Stimulated activated CD8-positive, alpha-beta memory T cell treated with anti-CD3 and anti-CD28 coated beads, Interleukin-2, amount 100 ng/mL, for 48 hours (primary cell): ENCODE measurements around the gene ASL.
"Not testable (repeated sequence)": the region's sequence is repeated elsewhere in the genome, so short reads cannot be mapped to it uniquely, and the experiment has no call there.

Source experiments
- DNase-seq, 2 donors: peaks; one replicate each; pipeline ENCODE4 v3.0.0-alpha.2; 2020; ENCODE audit warnings: low read depth in 2 of 2

Gene ASL

GRCh38 chr7:66119245-66119850 lies 43.7 kb downstream of the ASL start:
- DNase-seq = no peak

GRCh38 chr7:66123175-66123528 lies 47.5 kb downstream of the ASL start:
- no peak for DNase-seq

GRCh38 chr7:66124569-66124861 lies 48.9 kb downstream of the ASL start:
- not testable (repeated sequence) for DNase-seq

DNA sequence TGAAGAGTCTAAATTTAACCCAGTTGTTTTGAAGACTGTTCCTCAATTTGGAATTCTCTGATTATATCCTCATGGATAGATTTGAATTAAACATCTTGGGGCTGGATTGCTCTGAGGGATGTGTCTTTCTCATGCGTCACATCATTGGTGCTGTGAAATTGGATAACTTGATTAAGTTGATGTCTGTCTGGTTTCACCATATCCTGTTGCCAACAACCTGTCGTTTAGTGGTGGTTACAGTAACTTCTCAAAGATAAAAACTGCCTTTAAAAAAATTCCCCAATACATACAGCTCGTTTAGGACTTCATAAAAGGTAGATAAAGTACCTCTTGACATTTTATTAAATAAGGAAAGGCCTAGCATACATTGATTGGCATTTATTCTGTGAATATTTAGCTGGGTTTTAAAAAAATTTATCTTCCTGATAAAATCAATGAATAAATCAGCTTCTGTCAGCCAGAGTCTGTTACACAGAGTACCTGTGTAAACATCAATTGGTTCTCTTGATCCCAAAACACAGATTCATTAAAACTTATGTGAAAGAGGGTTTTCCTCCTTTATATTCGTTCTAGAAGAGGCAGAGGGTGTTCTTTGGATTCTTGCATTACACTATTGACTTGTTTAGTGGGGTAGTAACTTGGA lies 49.6 kb downstream of the ASL start:
- DNase-seq = no peak

GRCh38 chr7:66125781-66126352 lies 50.2 kb downstream of the ASL start:
- not testable (repeated sequence) for DNase-seq

- not testable (repeated sequence) for DNase-seq
Measured at GRCh38 chr7:66127172-66127571, 51.6 kb downstream of the ASL start.

DNA sequence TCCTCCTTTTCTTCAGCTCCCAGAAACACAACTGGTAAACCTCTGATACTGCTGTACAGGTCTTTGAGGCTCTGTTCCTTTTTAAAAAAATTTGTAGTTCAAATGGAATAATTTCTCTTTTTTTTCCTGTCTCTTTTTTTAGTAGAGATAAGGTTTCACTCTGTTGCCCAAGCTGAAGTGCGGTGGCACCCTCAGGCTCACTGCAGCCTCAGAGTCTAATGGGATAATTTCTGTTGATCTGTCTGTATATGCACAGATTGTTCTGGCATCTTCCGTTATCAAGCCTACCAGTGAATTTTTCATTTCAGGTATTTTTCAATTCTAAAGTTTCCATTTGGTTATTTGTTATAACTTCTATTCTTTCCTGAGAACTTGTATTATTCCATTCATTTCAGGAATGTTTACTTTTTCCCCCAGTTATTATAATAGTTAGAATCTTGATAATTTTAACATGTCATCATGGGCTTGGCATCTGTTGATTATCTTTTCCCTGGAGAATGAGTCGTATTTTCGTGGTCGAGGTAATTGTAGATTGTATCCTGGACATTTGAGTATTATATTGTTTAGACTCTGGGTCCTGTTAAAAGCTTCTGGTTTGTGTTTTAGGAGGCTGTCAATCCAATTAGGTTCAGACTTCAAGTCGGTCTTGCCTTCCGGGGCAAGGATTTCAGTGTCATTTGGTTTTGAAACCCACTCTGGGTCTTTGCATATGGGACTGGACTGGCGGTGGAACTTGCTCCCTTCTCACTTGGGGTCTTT lies 63.6 kb downstream of the ASL start:
- DNase-seq = no peak

GRCh38 chr7:66140924-66141323 lies 65.3 kb downstream of the ASL start:
- no peak for DNase-seq

DNA sequence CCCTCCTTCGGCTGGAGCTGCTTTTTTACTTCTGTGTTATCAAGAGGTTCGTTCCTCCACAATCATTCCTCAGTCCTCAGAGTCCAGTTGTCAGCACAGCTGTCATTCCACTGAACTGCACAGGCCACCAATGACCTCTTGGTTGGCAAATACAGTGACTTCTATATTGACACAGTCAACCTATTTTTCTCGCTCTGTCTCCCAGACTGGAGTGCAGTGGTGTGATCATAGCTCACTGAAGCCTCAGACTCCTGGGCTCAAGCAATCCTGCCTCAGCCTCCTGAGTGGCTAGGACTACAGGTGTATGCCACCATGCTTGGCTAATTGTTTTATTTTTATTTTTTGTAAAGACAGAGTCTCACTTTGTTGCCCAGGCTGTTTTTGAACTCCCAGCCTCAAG lies 66.7 kb downstream of the ASL start:
- no peak for DNase-seq

DNA sequence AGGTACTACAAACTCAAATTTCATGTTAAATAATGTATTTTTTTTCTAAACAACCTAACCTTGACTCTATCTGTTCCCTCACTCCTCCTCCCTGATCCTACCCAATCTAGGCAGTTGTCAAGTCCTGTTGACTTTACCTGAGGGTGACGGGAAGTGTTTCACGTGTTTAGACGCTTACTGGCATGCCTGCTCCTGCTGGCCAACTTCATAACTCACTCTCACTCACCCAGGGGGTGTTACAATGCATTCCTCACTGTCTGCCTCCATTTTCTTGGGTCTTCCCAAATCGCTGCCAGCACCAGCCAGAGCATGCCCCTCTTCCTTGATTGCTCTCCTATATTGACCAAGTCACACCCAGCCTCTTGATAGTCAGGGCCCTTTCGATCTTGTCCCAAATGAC lies 67.4 kb downstream of the ASL start:
- no peak for DNase-seq
